HepG2 (cell line): Measurements from ENCODE around the gene PIGX.

Experiments
- GATAD2A ChIP-seq: IDR thresholded peaks from 2 replicates; pipeline ENCODE4 v1.6.1; 2016
- KMT2B ChIP-seq: IDR thresholded peaks from 2 replicates; pipeline ENCODE4 v1.6.1; 2016; ENCODE audit warnings: missing genetic modification reagents, missing compliant biosample characterization
- MAFK ChIP-seq, 2 experiments: IDR thresholded peaks in 1 of 2; conservative IDR thresholded peaks in 1 of 2; 2 replicates each; pipeline ENCODE4 v1.6.1; 2011; ENCODE audit warnings: improper control_type of control experiment in 2 of 2, low read length in 2 of 2
- SP2 ChIP-seq: sonication (generic); formaldehyde crosslinking; IDR thresholded peaks from 2 replicates; pipeline ENCODE4 v1.5.1; 2020; ENCODE audit warnings: mild to moderate bottlenecking, missing genetic modification reagents
- ZNF138 ChIP-seq: sonication (generic); formaldehyde crosslinking; IDR thresholded peaks from 2 replicates; pipeline ENCODE4 v1.5.0; 2020; ENCODE audit warnings: mild to moderate bottlenecking, low read depth, missing genetic modification reagents
- ZNF597 ChIP-seq: sonication (generic); formaldehyde crosslinking; IDR thresholded peaks from 2 replicates; pipeline ENCODE4 v1.5.0; 2020; ENCODE audit warnings: missing genetic modification reagents

- TF ChIP-seq SP2 (CRISPR knock-in tag) (no peak), ZNF597 (no peak), KMT2B (CRISPR knock-in tag) (no peak), GATAD2A (CRISPR knock-in tag) (no peak), ZNF138 (CRISPR knock-in tag) (no peak), MAFK (conservative IDR thresholded peaks at IDR 0.05 in 1 of 2, IDR thresholded peaks at IDR 0.05 in 1 of 2; ENCODE audit: low read length in 2 of 2) (no peak)
Measured at GRCh38 chr3:196689941-196690660, 22.1 kb upstream of the PIGX start.
